ENCODE results near the gene SPACA1. TPM values are rescaled to one million over a fixed set of nuclear protein-coding genes. Genes with fewer than 3 reads are reported as not detected.
"Not testable (repeated sequence)": the region's sequence is repeated elsewhere in the genome, so short reads cannot be mapped to it uniquely, and the experiment has no call there.

The SPACA1 gene
- total RNA-seq, result not detected

- TF ChIP-seq CTCF (IDR thresholded peaks at IDR 0.05) (no peak), POLR2A (IDR thresholded peaks at IDR 0.05) (no peak)
- DNase-seq (ENCODE audit: low spot score in 2 of 2), result no peak
- intact Hi-C loops (cut with DNase I; ENCODE audit: low total_unique reads), result no loop called here
- WGBS, 2 donors, result 72 to 85% methylated on average over 71 to 74 of the region's 77 CpGs
- H3K4me3 ChIP-seq (ENCODE audit: low read depth, poor library complexity, severe bottlenecking), result no peak within 1 kb of the TSS
These were observed at the start of gene SPACA1 for GRCh38 chr6:88047510-88048150. SPACA1 (plus strand) TSS chr6:88047841; CDS start chr6:88047906, 65 bp downstream.

- no peak for DNase-seq (ENCODE audit: low spot score in 2 of 2)
- no peak overlapping the region for H3K4me3 ChIP-seq (ENCODE audit: low read depth, poor library complexity, severe bottlenecking)
- TF ChIP-seq CTCF (IDR thresholded peaks at IDR 0.05) (no peak), POLR2A (IDR thresholded peaks at IDR 0.05) (no peak)
- WGBS, 2 donors, result 71 to 95% methylated on average over 1 of the region's 1 CpG
- intact Hi-C loops (cut with DNase I; ENCODE audit: low total_unique reads), result no loop called here
These were observed 46.9 kb upstream of the SPACA1 start for GRCh38 chr6:88000713-88001112.

GRCh38 chr6:88001279-88001678 is 46.4 kb upstream of the SPACA1 start:
- H3K4me3 ChIP-seq (ENCODE audit: low read depth, poor library complexity, severe bottlenecking); intact Hi-C loops (cut with DNase I; ENCODE audit: low total_unique reads); DNase-seq (ENCODE audit: low spot score in 2 of 2): not testable (repeated sequence)
- 80% methylated on average over 8 of the region's 8 CpGs for WGBS, 2 donors

- intact Hi-C loops (cut with DNase I; ENCODE audit: low total_unique reads), result no loop called here
- TF ChIP-seq CTCF (IDR thresholded peaks at IDR 0.05) (no peak), POLR2A (IDR thresholded peaks at IDR 0.05) (no peak)
- WGBS, 2 donors, result 39 to 42% methylated on average over 4 of the region's 4 CpGs
- DNase-seq (ENCODE audit: low spot score in 2 of 2), result no peak
- no peak overlapping the region for H3K4me3 ChIP-seq (ENCODE audit: low read depth, poor library complexity, severe bottlenecking)
These were observed 42.9 kb upstream of the SPACA1 start for GRCh38 chr6:88004707-88005106.

- intact Hi-C loops (cut with DNase I; ENCODE audit: low total_unique reads), result no loop called here
- H3K4me3 ChIP-seq (ENCODE audit: low read depth, poor library complexity, severe bottlenecking), result no peak overlapping the region
- TF ChIP-seq CTCF (IDR thresholded peaks at IDR 0.05) (no peak), POLR2A (IDR thresholded peaks at IDR 0.05) (no peak)
- DNase-seq (ENCODE audit: low spot score in 2 of 2), result no peak
- WGBS, 2 donors, result 50 to 58% methylated on average over 12 of the region's 12 CpGs
These were observed 41.1 kb upstream of the SPACA1 start for GRCh38 chr6:88006557-88006956.

- WGBS, 2 donors, result 36 to 39% methylated on average over 4 of the region's 4 CpGs
- DNase-seq (ENCODE audit: low spot score in 2 of 2), result no peak
- intact Hi-C loops (cut with DNase I; ENCODE audit: low total_unique reads), result no loop called here
- no peak for TF ChIP-seq CTCF (IDR thresholded peaks at IDR 0.05)
- TF ChIP-seq POLR2A (IDR thresholded peaks at IDR 0.05), result no peak
- H3K4me3 ChIP-seq (ENCODE audit: low read depth, poor library complexity, severe bottlenecking), result no peak overlapping the region
These were observed 39.2 kb upstream of the SPACA1 start for GRCh38 chr6:88008411-88008810.
